ENCODE results near the gene GSN.

The GSN gene

GRCh38 chr9:121321016-121321503 lies 53.1 kb downstream of the GSN start:
- TF ChIP-seq CTCF (IDR thresholded peaks at IDR 0.05), result no peak
- H3K36me3 ChIP-seq, result peaks cover 77% of the 10 kb centered on the region
- H3K9me3 ChIP-seq, result no peaks in the 10 kb centered on the region
- peak overlapping the region in 1 of 2 experiments; percentile 17 for H3K4me3 ChIP-seq (ENCODE audit: low read depth in 1 of 2, low read length in 1 of 2)
- peak overlapping the region; percentile 76 for H3K27ac ChIP-seq
- H3K4me1 ChIP-seq (ENCODE audit: control insufficient read depth in 1 of 2, insufficient read depth in 1 of 2, low read depth in 1 of 2, low read length in 1 of 2), result peaks cover 60 to 61% of the 10 kb centered on the region in 2 experiments
- H3K27me3 ChIP-seq, result no peaks in the 10 kb centered on the region

GRCh38 chr9:121322037-121322736 lies 54.2 kb downstream of the GSN start:
- TF ChIP-seq CTCF (IDR thresholded peaks at IDR 0.05), result no peak
- H3K27ac ChIP-seq, result peak overlapping the region; percentile 76
- H3K4me1 ChIP-seq (ENCODE audit: control insufficient read depth in 1 of 2, insufficient read depth in 1 of 2, low read depth in 1 of 2, low read length in 1 of 2), result peaks cover 61 to 62% of the 10 kb centered on the region in 2 experiments
- no peaks in the 10 kb centered on the region for H3K27me3 ChIP-seq
- peaks cover 80% of the 10 kb centered on the region for H3K36me3 ChIP-seq
- H3K9me3 ChIP-seq, result no peaks in the 10 kb centered on the region
- peak overlapping the region in 1 of 2 experiments; percentile 26 for H3K4me3 ChIP-seq (ENCODE audit: low read depth in 1 of 2, low read length in 1 of 2)

- Histone ChIP-seq H3K4me3 (ENCODE audit: low read depth in 1 of 2, low read length in 1 of 2) (peak overlapping the region in 1 of 2 experiments; percentile 26), H3K27me3 (no peaks in the 10 kb centered on the region), H3K9me3 (no peaks in the 10 kb centered on the region), H3K27ac (peak overlapping the region; percentile 76), H3K4me1 (ENCODE audit: control insufficient read depth in 1 of 2, insufficient read depth in 1 of 2, low read depth in 1 of 2, low read length in 1 of 2) (peaks cover 61 to 64% of the 10 kb centered on the region in 2 experiments), H3K36me3 (peaks cover 80% of the 10 kb centered on the region)
- no peak for TF ChIP-seq CTCF (IDR thresholded peaks at IDR 0.05)
These were observed 54.9 kb downstream of the GSN start for GRCh38 chr9:121322737-121323448.

- Histone ChIP-seq H3K27ac (peak overlapping the region; percentile 66), H3K27me3 (no peaks in the 10 kb centered on the region), H3K4me3 (ENCODE audit: low read depth in 1 of 2, low read length in 1 of 2) (no peak overlapping the region), H3K9me3 (no peaks in the 10 kb centered on the region), H3K4me1 (ENCODE audit: control insufficient read depth in 1 of 2, insufficient read depth in 1 of 2, low read depth in 1 of 2, low read length in 1 of 2) (peaks cover 62 to 71% of the 10 kb centered on the region in 2 experiments), H3K36me3 (peaks cover 80% of the 10 kb centered on the region)
- TF ChIP-seq CTCF (IDR thresholded peaks at IDR 0.05), result no peak
These were observed 55.6 kb downstream of the GSN start for GRCh38 chr9:121323449-121324151.

- Histone ChIP-seq H3K4me3 (ENCODE audit: low read depth in 1 of 2, low read length in 1 of 2) (no peak overlapping the region), H3K36me3 (peaks cover 80% of the 10 kb centered on the region), H3K4me1 (ENCODE audit: control insufficient read depth in 1 of 2, insufficient read depth in 1 of 2, low read depth in 1 of 2, low read length in 1 of 2) (peaks cover 69 to 78% of the 10 kb centered on the region in 2 experiments), H3K27ac (peak overlapping the region; percentile 66), H3K9me3 (no peaks in the 10 kb centered on the region), H3K27me3 (no peaks in the 10 kb centered on the region)
- no peak for TF ChIP-seq CTCF (IDR thresholded peaks at IDR 0.05)
These were observed 56.4 kb downstream of the GSN start for GRCh38 chr9:121324316-121324715.

All from neutrophil (primary cell).